D341Med (cell line): Measurements from ENCODE around the gene LPGAT1.
"Not testable (repeated sequence)": the region's sequence is repeated elsewhere in the genome, so short reads cannot be mapped to it uniquely, and the experiment has no call there.

ENCODE experiments used
- DNase-seq: peaks from one replicate; pipeline ENCODE4 v3.0.0; 2012; ENCODE audit warnings: low spot score

LPGAT1 gene, protein sequence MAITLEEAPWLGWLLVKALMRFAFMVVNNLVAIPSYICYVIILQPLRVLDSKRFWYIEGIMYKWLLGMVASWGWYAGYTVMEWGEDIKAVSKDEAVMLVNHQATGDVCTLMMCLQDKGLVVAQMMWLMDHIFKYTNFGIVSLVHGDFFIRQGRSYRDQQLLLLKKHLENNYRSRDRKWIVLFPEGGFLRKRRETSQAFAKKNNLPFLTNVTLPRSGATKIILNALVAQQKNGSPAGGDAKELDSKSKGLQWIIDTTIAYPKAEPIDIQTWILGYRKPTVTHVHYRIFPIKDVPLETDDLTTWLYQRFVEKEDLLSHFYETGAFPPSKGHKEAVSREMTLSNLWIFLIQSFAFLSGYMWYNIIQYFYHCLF

DNA sequence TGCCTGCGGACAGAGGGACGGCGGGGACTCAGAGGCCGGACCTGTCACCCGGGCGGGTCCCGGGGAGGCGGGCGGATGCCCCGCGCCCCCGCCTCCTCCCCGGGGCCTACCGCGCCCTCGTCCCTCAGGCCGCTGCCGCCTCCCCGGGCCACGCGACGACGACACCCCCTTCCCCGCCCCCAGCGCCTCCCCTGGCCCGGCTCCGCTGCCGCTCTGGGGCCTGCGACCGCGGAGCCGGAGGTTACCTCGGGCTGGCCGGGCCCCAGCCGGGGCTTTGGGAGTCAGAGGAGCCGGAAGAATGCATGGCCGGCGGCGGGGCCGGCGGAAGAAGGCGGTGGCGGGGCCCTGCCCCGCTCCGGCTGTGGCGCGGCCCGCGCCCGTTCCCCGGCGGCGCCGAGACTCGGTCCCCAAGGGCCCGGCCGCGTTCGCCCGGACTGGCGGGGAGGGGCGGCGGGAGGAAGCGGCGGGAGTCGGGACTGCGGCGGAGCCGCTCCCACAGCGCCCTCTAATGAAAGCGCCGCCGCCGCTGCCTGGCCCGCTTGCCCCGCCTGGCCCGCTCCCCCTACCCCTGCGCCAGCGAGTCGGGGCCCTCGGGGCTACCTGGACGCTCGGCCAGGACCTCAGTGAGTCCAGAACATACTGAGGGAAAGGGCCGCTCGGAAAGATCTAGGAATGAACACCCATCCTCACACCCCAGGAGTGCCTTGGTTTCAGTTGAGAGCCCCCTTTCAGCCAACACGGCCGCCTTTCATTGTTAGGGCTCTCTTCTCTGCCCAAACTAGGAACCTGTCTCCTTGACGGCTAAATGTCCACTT, at the start of gene LPGAT1:
TSS of gene LPGAT1 (minus strand) at position 436 of the 815 bp plus-strand sequence. CDS start 1,467 bp downstream, outside the sequence.
- DNase-seq, result peak; percentile 98

DNA sequence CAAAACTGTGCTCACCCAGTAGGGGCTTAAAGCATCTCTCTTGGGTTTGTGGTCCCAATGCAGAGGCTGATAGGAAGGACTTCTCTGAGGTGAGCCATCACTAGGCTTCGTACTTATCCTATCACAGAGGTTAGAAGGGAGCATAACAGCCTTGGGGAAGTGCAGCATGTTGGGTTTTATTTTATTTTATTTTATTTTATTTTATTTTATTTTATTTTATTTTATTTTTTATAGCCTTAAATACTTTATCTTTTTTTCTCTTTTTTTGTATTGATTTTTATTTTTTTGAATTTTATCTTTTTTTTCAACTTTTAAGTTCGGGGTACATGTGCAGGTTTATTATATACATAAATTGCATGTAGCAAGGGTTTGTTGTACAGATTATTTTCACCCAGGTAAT, 48.9 kb upstream of the LPGAT1 start:
- DNase-seq, result no peak

DNA sequence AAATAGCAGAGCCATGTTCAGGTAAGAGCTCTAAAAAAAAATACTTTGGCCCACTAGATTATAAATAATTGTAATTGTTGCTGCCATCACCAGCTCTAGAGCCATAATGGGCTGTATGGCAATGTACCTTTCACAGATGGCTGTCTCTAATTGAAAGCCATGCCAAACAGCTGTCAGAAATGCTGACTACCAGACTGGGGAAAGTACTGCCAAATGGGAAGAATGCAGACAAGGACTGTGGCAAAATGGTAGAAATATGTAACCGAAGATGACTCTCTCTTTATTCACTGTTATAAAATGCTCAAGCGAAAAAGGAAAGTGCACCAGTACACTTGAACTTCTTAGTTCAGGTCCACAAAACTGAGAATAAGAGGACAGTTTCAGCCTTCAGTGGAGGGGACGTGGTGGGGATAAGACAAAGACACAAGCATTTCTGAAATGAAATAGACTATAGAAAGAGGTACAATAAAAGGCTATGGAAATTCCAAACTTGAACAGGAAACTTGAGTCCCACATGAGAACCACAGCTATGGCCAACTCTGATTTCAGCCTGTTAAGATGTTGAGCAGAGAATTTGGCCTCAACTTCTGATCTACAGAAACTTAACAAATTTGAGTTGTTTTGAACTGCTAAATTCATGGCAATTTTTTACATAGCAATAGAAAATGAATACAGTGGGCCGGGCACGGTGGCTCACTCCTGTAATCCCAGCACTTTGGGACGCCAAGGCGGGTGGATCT, 46.5 kb upstream of the LPGAT1 start:
- no peak for DNase-seq

DNA sequence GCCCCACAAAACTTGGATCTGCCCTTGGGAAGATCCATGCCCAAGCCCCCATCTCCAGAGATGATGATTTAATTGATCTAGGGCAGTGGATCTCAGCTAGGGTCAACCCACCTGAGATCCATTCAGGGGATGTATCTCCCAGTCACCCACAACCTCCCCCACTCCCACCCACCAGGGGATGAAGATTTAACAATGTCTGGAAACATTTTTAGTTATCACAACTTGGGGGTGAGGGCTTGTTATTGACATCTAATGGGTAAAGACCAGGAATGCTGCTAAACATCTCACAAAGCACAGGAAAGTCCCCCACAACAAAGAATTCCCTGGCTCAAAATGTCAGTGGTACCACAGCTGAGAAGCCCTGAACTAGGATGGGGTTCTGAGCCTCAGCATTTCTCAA, 45.0 kb upstream of the LPGAT1 start:
- DNase-seq, result no peak

DNA sequence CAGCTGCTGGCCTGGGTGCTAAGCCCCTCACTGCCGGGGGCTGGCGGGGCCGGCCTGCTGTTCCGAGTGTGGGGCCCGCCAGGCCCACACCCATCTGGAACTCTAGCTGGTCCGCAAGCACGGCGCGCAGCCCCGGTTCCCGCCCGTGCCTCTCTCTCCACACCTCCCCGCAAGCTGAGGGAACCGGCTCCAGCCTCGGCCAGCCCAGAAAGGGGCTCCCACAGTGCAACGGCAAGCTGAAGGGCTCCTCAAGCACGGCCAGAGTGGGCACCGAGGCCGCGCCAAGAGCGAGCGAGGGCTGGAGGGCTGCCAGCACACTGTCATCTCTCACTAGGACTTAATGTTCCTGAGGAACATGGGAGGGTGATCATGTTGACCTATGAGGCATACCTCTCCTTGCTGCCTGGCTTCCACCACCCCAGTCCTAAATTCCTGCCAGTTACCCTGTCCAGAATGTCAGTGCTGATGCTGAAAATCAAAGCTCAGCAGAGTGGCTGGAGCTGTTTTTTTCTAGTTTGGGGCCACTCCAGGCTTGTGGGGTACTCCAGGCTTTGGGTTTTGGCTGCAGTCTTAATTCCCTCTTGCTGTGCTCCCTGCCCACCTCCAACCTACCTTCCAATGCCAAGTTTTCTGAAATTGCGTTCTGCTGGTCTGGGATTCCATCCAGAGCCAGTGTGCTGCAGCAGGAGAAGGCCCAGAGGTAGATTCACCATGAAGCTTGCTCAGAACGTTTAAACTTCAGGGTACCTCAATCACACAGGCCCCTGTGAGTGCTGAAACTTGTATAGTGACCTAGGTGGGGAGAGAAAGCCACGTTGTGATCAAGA, 44.2 kb upstream of the LPGAT1 start:
- DNase-seq, result no peak

DNA sequence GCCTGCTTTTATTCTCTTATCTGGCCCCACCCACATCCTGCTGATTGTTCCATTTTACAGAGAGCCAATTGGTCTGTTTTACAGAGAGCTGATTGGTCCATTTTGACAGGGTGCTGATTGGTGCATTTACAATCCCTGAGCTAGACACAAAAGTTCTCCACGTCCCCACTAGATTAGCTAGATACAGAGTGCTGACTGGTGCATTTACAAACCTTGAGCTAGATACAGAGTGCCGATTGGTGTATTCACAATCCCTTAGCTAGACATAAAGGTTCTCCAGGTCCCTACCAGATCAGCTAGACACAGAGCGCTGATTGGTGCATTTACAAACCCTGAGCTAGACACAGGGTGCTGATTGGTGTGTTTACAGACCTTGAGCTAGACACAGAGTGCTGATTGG, 43.2 kb upstream of the LPGAT1 start:
- not testable (repeated sequence) for DNase-seq

DNA sequence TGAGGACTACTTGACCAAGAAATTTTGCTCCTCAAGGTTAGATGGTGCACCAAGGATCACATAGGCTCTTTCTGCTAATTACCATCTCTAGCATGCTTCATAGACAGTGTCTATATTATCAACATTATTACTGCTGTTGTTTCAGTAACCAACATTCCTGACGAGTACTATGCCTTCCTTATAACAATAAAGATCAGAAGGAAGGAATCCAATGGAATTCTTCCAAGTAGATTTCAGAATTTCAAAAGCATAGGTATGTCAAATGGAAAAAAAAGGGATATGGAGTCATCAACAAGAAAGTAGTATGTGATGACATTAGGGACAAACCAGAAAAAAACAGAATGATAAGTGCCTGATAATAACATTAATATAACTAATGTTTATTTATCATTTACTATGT, 39.6 kb upstream of the LPGAT1 start:
- DNase-seq, result no peak

DNA sequence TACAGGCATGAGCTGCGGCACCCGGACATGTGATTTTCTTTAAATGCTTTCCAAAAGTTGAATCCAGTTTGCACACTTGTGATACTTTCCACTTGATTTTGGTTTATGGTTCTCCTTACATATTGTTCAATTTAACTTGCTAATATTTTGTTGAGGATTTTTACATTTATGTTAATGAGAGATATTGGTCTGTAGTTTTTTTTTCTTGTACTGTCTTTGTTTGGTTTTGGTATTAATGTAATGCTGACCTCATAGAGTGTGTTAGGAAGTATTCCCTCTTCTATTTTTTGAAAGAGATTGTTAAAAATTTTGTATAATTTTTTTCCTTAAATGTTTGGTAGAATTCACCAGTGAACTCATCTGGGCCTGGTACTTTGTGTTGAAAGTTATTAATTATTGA, 34.6 kb upstream of the LPGAT1 start:
- DNase-seq, result no peak

DNA sequence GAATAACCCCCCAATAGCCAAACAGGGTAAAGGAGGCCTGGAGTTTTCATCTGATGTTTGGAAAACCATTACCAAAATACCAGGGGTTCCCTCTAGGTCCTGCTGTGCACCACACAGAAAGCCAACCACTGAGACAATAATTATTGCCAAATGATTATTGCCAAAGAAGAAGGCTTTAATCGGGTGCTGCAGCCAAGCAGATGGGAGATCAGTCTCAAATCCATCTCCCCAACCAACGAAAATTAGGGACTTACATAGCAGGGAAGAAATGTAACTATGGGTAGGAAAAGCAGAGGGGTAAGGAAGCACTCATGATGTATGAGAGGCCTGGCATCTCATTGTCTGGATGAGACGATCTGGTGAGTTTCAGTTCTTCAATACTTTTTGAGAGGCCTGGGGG, 28.8 kb upstream of the LPGAT1 start:
- no peak for DNase-seq

DNA sequence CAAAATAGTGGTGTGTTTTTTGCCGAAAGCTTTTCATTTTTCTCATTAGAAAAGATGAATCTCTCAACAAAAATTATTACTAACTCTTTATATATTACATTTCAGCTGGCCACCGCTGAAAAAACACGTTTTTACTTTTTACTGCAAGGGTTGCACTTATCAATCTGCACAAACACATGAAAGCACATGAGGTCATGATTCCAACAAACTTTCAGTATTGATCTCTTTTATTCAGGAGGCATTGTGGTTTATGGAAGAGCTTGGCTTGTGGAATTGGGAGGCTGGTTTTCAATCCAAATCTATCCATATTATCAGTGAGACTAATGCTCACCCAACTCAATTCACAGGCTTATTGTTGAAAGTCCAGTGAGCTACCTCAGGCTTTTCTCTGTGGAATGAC, 20.6 kb upstream of the LPGAT1 start:
- no peak for DNase-seq

DNA sequence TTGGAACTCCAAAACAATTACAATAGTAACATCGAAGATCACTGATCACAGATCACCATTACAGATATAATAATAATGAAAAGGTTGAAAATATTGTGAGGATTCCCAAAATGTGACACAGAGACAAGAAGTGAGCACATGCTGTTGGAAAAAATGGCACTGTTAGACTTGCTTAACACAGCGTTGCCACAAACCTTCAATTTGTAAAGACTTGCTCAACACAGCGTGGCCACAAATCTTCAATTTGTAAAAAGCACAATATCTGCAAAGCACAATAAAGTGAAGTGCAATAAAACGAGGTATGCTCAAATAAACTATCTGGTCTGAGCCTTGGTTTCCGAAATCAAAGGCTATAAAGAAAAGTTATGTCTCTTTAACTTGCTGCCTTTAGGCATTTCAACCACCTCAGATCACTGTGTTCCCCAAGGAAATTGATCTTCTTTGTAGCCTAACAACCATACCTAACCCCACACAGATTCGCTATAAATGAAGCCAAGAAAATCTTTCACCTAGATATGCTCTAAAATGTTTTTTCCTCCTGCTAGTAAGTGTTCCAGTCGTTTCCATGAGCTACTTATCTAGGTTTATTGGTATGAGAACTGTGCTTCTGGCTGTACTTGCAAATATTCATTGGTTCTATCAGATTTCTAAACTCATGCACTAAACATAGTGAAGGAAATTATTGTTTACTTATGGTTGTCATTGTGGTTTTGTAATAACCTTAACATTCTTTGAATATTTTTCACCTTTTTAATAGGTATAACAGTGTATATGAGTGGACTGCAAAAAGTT, 13.1 kb upstream of the LPGAT1 start:
- no peak for DNase-seq

DNA sequence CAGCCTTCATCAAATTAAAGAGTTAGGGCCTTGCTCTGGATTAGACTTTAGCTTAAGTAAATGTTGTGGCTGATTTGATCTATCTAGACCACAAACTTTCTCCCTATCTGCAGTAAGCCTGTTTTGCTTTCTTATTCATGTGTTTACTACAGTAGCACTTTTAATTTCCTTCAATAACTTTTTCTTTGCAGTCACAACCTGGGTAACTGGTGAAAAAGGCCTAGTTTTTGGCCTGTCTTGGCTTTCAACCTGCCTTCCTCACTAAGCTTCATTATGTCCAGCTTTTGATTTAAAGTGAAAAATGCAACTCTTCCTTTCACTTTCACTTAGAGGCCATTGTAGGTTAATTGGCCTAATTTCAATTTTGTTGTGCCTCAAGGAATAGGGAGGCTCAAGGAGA, 12.5 kb upstream of the LPGAT1 start:
- DNase-seq, result no peak

DNA sequence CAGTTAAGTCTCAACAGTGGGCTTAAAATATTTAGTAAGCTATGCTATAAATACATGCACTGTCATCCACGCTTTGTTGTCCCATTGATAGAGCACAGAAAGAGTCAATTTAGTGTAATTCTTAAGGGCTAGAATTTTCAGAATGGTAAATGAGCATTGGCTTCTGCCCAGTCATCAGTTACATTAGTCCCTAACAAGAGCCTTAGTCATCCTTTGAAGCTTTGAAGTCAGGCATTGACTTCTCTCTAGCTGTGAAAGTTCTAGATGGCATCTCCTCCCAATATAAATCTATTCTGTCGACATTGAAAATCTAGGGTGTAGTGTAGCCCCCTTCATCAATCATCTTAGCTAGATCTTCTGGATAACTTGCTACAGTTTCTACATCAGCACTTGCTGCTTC, 12.0 kb upstream of the LPGAT1 start:
- DNase-seq, result no peak

DNA sequence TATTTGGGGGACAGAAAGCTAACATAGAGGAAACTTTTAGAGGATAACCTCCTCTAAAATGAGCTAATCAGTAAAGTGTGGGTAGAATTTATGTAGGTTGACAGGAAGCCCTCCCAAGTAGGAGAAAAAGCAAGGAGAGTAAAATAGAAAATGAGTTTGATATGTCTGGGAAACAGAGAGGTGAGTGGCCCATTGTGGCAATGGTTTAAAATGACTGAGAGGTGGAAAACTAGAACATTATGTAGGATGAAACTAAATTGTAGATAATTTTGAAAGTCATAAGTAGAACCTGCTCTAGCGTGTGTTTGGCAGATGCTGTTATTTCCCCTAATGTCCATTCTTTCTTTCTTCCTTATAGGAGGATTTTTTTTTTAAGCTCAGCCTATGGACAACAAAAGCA, 8.5 kb upstream of the LPGAT1 start:
- no peak for DNase-seq

DNA sequence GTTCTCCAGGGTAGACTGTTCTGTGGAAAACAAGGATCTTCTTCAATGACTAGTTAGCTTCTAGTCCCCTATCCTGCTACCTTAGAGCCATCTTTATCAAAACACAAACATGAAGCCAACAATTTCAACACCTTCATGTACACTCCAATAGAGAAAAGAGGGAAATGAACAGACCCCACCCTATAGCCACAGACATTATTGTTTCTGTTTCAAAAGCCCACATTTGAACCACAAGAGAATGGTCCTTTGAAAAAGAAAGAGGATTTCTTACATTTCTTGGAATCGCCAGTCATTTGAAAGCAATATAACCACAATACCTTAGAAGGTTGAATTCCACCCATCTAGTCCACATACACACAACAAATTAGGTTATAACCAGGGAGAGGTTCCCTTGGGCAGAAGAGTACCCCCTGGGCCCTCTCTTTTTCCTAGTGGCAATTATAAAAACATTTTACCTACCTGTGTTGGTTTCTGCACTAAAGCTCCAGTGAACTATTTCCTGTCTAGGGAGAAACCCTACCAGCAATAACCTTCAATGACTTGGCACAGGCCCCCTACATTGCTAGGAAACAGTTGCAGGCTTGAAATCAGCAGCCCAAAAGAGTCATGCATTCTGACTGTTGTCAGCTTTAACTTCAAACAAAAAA, 2.7 kb upstream of the LPGAT1 start:
- no peak for DNase-seq

DNA sequence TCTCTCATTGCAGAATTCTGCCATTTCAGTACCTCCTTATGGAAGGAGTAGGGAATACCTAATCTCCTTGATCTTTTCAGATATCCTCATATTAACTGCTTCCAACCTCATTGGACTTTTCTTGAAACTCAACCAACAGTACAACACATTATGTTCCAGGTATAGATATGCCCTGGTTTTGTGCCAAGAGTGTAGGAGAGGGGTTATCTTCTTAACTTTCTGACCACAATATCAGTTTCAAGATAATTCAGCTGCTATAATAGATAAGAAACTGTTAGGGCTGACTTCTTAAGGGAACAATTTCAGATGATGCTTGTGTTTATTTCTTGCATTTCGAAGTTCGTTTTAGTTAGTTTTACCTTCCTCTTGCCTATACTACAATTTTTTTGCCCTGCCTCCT, 2.1 kb upstream of the LPGAT1 start:
- DNase-seq, result no peak

DNA sequence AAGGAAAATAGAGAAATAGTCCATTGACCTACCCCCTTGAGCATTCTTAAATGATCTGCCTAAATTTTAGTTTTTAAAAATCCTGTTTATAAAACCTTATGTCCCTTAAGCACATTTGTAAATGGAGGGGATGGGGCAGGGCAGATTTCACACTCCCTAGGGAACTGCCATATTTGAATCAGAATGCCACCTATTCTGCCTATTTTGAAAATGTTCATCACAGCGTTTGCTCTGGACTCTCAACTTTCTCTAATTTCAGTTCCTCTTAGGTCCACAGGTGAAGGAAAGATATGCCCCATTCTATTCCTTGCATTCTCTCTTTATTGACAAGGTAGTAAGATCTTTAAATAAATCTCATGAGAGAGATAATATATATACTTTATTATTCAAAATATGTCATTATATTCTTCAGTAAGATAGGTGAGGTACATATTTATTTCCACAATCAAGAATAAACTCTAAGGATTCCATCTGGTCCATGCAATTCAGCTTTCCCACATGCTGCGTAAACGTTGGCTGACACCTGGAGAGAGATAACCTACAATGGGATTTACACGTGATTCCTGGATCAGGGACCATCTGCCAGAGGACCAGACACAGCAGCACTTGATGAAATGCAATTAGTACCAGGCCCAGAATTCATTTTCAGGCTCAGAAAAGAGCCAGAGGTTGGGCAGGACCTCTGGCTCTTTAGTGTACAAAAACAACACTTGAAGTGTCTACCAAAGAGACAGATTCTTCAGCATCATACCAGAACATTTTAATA, 1.2 kb upstream of the LPGAT1 start:
- DNase-seq, result peak; percentile 61

DNA sequence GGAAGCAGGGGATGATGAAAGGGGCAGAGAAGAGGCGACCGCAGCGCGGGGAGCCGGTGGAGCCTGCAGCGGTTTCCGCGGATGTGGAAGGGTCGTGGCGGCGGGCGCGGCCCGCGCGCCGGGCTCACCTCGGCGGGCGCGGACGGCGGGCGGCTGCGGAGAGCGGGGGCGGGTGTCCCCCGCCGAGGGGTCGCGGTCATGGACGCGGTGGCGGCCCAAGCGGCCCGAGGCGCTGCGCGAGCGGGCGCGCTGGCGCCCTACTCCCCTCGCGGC, 572 bp downstream of the LPGAT1 start:
- DNase-seq, result no peak

DNA sequence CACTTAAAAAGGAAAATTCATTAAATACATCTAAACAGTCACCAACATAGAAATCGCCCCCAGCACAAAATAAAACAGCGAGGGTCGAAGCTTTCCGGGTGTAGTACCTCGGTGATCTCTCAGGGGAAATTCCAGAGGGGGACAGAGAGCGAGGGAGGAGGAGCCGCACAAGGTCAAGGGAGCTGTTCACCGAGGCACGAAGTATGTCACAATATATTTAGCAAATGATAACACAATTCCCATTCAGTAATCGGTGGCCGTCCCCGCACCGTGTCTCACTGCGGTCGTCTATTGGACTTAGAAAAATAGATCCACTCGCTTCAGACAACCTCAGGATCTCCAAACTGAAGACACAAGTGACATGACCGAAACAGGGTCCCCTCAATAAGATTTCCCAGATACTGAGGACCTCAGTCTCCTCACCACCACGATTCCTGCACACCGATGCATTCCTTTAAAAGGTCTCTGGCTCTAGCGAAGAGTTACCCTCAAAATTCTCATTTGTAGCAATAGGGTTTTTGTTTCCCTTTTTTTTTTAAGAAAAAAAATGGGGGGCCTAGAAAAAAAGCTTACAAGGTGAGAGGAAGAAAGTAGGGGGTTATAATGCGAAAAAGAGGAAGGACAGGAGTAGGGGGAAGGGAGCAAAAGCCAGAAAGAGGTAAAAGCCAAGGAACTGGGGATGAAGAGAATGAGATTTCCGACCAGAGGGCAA, 1.1 kb downstream of the LPGAT1 start:
- no peak for DNase-seq
